D341Med (cell line): ENCODE measurements around the gene IPPK.
"Not testable (repeated sequence)": the region's sequence is repeated elsewhere in the genome, so short reads cannot be mapped to it uniquely, and the experiment has no call there.

Experiments
- DNase-seq: peaks from one replicate; pipeline ENCODE4 v3.0.0; 2012; ENCODE audit warnings: low spot score

IPPK gene

DNA sequence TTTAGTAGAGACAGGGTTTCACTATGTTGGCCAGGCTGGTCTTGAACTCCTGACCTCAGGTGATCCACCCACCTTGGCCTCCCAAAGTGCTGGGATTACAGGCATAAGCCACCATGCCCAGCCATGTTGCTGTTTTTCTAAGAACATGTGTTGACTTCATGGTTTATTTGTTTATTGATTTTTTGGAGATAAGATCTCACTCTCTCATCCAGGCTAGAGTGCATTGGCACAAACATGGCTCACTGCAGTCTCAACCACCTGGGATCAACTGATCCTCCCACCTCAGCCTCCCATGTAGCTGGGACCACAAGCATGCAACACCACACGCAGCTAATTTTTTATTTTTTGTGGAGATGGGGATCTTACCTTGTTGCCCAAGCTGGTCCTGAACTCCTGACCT is 74.9 kb downstream of the IPPK start:
- not testable (repeated sequence) for DNase-seq

- DNase-seq: no peak
Observed at GRCh38 chr9:92592946-92593861, 76.7 kb downstream of the IPPK start.

- no peak for DNase-seq
Observed at GRCh38 chr9:92592537-92592936, 77.4 kb downstream of the IPPK start.

- DNase-seq: no peak
Observed at GRCh38 chr9:92590377-92590776, 79.6 kb downstream of the IPPK start.

- no peak for DNase-seq
Observed at GRCh38 chr9:92589923-92590322, 80.0 kb downstream of the IPPK start.

DNA sequence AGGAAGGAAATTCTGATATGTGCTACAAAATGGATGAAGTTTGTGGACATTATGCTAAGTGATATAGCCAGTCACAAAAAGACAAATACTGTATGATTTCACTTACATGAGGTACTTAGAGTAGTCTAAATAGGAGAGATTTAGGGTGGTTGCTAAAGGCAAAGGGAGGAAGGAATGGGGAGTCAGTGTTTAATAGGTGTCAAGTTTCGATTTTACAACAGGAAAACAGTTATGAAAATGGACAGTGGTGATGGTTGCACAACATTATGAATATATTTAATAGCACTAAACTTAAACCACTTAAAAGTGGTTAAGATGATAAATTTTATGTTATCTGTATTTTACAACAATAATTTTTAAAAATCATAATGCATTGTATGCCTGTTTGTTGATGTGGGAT is 93.8 kb downstream of the IPPK start:
- DNase-seq: no peak

GRCh38 chr9:92573612-92574011 is 96.3 kb downstream of the IPPK start:
- not testable (repeated sequence) for DNase-seq

DNA sequence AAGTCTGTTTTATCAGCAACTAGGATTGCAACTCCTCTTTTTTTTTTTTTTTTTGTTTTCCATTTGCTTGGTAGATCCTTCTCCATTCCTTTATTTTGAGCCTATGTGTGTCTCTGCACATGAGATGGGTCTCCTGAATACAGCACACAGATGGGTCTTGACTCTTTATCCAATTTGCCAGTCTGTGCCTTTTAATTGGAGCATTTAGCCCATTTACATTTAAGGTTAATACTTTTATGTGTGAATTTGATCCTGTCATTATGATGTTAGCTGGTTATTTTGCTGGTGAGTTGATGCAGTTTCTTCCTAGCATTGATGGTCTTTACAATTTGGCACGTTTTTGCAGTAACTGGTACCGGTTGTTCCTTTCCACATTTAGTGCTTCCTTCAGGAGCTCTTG is 98.1 kb downstream of the IPPK start:
- not testable (repeated sequence) for DNase-seq

GRCh38 chr9:92564982-92565381 is 104.9 kb downstream of the IPPK start:
- DNase-seq: no peak

GRCh38 chr9:92564504-92564903 is 105.4 kb downstream of the IPPK start:
- no peak for DNase-seq
